Fibroblast of lung (primary cell): ENCODE data around the gene TLX1.

Experiments
- EZH2 ChIP-seq: IDR thresholded peaks from 2 replicates; pipeline ENCODE4 v1.5.1; 2012; ENCODE audit warnings: low read length, control low read depth, mild to moderate bottlenecking; ENCODE audit errors: missing control alignments
- TF ChIP-seq, protein P1 (sequence below), 2 donors: IDR thresholded peaks in 1 of 2; conservative IDR thresholded peaks in 1 of 2; 1 replicate in 1 of 2; 2 replicates in 1 of 2; pipeline ENCODE4 v1.5.1; 2011 to 2012; ENCODE audit warnings: low read length in 2 of 2, control low read depth in 1 of 2, inconsistent platforms in 1 of 2, low read depth in 1 of 2, mild to moderate bottlenecking in 1 of 2

- TF ChIP-seq, protein P1, sequence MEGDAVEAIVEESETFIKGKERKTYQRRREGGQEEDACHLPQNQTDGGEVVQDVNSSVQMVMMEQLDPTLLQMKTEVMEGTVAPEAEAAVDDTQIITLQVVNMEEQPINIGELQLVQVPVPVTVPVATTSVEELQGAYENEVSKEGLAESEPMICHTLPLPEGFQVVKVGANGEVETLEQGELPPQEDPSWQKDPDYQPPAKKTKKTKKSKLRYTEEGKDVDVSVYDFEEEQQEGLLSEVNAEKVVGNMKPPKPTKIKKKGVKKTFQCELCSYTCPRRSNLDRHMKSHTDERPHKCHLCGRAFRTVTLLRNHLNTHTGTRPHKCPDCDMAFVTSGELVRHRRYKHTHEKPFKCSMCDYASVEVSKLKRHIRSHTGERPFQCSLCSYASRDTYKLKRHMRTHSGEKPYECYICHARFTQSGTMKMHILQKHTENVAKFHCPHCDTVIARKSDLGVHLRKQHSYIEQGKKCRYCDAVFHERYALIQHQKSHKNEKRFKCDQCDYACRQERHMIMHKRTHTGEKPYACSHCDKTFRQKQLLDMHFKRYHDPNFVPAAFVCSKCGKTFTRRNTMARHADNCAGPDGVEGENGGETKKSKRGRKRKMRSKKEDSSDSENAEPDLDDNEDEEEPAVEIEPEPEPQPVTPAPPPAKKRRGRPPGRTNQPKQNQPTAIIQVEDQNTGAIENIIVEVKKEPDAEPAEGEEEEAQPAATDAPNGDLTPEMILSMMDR (conservative IDR thresholded peaks at IDR 0.05 in 1 of 2, IDR thresholded peaks at IDR 0.05 in 1 of 2; ENCODE audit: low read depth in 1 of 2, low read length in 2 of 2), result no peak
- TF ChIP-seq EZH2, result no peak
These were observed 18.1 kb upstream of the TLX1 start for GRCh38 chr10:101112799-101113594.
